Retina (tissue), 1 donor: ENCODE results near the gene NLGN3.
"Not testable (repeated sequence)": the region's sequence is repeated elsewhere in the genome, so short reads cannot be mapped to it uniquely, and the experiment has no call there.

Experiments used
- DNase-seq: peaks from one replicate; pipeline ENCODE4 v3.0.0-alpha.2; 2016

The NLGN3 gene

DNA sequence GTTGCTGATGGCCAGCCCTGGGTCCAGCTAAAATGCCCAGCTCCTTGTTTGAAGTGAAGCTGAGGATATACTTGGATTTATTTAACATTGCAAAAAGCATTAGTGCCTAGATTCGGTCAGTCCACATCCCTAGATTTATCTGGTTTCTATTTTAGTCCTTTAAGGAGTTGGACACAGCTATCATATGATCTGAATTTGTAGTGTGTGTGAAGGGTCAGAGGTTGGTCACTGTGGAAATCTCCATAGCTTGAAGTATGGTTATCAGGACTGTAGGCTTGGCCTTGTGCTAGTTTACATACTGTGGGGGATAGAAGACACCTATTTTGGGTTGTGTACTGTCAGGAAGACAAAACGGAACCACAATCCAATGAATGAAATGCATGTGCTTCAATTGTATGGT is 28.8 kb downstream of the NLGN3 start:
- DNase-seq = no peak

DNA sequence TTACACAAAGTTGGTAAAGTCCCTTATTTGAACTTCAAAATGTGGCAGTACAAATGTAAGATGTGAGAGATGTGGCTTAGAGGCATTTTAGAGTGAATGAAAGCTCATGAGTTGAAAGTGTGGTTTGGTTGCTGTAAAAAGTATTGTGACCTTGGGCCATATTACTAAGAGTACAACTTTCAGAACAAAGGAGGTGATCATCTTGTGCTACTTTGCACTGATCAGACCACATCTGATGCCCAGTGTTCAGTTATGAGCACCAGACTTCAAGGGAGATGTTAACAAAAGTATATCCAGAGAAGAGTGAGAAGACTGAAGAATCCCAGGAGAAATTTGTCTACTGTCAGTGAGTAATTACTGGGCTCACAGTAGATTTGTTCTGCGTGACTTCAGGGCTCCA is 30.2 kb downstream of the NLGN3 start:
- no peak for DNase-seq

DNA sequence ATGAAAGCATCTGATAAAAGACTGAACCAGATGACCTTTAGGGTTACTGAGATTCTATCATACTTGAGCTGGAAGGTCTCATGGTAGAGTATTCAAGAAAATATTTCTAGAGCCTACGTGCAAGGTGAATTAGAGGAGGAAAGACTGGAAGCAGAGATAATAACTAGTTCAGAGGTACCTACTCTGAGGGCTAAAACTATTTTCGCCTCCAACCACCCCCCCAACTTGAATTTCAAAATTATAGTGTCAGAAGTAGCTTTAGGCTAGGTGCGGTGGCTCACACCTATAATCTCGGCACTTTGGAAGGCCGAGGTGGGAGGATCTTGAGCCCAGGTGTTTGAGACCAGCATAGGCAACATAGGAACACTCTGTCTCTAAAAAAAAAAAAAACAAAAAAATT is 30.9 kb downstream of the NLGN3 start:
- no peak for DNase-seq

DNA sequence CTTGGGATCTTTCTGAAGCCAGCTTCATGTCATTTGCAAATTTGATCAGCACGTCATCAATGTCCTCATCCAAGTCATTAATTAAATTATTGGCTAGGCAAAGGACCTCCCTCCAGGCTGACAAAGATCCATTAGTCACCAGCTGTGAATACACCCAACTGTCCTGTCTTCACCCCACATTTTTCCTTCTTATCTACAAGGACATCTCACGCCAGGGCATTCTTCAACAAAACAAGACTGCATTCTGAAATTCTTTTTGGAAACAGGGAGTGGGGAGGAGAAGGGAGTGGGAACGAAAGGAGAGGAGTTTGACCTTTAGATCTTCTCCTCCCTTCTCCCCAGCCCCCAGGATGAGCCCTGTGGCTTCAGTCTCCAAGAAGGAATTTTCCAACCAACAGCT is 32.7 kb downstream of the NLGN3 start:
- no peak for DNase-seq

DNA sequence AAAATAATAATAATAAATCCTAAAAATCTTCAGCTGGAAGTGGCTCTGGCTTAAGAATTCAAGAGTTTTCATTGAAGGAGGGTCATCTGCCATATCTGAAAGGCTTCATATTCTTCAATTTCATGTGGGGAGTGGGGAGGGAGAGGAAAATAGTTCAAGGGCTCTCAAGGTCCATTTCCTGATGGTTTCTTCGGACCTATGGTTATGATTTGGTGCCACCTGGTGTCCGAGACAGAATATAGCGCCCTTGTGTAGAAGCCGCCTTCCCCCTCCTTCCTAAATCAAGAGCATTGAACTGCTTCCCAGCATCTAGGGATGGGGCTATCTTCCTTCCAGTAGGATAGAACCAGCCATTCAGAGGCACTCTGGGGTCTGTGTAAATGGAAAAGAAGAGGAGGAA is 34.3 kb downstream of the NLGN3 start:
- DNase-seq = peak; percentile 56

DNA sequence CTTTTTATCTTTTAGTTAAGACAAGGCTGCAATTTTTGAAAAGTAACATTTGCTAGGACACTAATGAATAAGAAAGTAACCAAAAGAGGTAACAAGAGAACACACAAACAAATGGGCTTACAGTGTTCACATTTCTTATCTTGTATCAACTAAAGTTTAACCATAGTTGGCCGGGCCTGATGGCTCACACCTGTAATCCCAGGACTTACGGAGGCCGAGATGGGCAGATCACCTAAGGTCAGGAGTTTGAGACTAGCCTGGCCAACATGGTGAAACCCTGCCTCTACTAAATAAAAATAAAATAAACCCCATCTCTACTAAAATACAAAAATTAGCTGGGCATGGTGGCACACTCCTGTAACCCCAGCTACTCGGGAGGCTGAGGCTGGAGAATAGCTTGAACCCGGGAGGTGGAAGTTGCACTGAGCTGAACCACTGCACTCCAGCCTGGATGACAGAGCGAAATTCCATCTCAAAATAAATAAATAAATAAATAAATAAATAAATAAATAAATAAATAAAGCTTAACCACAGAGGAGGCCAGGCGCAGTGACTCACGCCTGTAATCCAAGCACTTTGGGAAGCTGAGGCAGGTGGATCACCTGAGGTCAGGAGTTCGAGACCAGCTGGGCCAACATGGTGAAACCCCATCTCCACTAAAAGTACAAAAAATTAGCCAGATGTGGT is 36.1 kb downstream of the NLGN3 start:
- not testable (repeated sequence) for DNase-seq

DNA sequence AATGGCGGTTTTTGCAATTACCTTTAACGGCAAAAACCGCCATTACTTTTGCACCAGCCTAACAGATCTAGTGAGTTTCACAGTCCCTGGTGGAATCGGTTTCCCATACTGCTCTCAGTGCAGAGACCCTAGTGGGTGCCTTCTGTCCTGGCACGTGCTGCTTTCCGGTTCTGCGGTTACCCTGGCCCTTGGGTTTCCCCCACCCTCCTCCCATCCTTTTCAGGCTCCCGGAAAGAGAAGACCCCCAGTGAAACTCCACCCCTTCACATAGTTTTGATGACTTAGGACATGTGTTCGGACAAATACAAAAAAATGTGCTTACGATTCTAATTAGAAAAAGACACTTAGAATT is 36.9 kb downstream of the NLGN3 start:
- no peak for DNase-seq

DNA sequence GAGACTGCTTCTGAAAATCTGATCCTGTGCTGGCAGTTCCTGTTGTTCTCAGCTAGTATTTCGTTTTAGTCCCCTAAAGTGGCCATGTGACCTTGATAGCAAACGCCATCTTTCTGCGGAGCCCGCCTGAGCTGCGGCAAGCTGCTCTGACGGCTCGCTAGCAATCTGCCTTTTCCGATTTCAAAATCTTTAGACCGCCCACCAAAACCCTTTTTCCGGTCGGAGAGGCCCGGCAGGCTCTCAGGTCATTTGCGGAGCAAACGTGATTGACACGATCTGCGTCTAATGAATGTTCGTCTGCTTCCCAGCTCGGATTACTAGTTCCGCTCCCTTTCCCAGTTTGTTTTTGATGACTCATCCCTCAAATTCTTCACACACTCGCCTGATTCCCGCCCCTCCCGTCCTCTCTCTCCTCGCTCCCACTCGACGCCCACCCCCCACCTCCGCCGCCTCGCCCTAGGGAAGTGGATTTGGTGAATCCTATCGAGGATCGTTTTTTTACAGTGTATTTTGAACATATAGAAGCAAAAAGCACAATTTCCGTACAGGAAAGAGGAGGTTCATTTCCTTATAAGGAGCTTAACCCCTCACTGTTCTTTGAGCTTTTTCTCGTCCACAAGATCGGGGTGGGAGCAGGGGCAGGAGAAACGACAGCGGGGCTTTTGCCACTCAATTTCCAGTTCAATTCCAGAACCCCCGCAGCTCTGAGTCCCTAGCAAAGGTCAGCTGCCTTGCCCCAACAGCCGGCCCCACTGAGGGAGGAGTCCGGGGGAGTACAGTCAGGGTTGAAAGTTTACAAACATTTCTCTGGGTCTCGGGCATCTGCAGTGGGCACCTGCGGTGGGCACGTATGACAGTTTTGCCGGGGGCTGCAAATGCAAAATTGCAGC is 37.5 kb downstream of the NLGN3 start:
- DNase-seq = peak; percentile 85

DNA sequence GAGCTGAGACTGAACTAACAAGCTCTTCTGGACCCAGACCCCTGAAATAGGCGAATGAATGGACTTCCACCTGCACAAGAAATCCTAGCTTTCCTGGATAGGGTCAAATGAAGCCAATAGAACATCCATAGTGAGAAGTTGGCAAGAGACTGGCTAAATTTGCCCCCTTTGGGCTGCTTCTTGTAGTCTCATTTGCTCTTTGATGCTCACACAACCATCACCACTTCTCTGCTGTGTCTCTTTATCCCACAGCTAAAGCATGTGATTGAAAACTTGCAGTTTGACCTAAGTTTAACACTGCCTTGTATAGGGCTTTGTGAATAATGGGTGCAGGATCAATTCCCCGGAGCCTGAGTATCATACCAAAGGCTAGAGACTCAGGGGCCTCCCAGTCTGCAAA is 38.2 kb downstream of the NLGN3 start:
- no peak for DNase-seq

DNA sequence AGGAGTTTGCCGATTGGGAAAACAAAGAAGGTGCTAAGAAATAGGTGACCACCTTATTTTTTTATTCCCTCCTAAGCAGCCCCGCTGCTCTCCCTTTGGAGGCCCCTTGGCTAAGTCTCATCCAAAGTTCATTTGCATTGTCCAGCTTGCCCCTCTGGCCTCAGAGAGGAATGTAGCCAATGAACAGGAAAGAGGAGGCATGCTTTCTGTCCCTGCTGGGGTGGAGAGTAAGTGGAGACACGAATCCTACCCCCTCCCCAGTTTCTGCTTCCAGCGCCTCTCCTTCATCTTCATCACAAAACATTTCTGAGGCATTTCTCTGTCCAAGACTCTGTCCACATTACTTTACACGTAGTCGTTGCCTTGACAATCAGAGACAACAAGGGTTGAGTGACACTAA is 38.7 kb downstream of the NLGN3 start:
- peak; percentile 46 for DNase-seq

DNA sequence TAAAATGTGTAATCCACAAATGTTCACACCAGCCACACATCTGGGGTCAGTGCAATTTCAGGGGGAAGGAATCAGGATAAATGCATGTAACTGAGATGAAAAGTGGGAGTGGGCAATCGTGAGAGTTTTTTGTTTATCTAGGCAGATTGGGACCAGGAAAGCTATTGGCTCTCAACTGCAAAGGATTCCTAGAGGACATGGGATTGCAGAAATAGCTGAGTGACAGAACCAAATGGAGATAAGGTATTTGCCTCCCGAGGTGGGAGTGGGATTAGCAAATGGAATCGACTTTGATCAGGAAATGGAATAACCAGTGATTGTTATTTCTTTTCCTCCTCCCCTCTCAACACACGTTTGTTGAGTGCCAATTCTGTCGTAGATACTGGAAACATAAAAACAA is 39.5 kb downstream of the NLGN3 start:
- no peak for DNase-seq

DNA sequence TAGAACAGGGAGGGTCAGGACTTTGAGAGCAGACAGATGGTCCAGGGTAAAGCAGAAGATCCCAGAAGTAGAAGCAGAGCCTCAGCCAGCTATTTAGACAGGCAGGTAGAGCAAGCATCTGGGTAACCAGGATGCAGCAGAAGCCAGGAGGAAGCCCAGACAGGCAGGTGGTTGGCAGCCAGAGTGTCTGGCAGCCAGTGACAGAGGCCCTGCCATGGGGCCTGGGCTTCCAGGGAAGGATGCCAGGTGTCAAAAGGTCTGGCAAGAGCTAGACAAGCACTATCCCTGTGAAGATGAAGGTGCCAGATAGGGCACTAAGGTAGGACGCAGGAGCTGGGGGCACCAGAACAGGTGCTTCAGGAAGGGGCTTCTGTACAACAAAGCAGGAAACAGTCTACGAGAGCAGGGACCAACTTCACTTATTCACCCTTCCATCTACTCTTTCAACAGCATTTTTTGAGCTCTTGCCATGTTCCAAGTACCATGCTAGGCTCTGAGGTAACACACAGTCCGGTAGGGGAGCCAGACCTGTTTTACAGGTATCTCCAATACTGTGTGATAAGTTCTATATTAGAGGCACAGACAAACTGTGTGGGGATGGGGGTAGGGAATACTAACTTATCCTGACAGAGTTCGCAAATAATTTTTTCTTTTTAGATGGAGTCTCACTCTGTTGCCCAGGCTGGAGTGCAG is 40.3 kb downstream of the NLGN3 start:
- no peak for DNase-seq

DNA sequence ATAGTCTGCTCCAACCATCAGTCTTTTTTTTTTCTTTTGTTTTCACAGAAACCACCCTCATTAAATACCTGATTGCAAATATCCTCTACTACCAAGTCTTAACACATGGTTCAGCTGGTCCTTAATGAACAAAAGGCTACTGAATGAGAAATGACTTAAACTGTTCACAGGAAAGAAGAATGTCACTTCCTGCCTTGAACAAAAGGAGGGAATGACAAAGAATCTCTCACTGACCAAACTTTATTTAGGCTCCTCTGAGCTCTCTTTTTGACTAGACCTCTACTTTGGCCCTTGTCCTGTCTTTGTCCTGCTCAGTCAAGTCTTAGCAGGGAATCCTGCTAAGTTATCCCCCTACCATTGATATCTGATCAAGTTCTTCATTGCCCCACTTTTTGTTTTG is 46.6 kb downstream of the NLGN3 start:
- no peak for DNase-seq

DNA sequence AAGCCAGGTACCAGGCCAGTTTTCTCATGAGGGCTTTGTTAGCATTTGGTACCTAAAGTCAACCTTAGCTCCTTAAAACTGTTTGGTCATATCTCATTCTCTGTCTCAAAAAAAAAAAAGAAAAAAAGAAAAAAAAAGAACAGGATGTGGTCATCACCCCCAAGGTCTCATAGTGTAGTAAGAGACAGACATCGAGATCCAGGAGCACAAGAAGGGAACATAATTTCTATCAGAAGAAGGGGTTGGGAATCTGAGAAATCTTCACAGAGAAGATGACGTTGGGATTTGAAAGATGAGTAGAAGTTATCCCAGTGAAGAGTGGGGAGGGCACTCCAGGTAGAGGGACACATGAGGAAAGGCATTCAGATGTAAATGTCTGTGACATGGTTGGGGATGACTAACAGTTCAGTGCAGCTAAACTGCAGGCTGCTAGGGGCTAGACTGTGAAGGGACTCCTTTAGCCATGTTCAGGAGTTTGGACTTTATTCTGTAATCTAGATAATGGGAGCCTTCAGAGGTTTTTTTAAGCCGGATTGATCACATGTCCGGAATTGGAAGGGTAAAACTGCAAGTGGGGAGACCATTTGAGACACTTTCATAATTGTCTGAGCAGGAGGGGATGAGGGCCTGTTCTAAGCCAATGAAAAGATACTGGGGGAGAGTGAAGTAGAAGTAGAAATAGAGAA is 51.5 kb downstream of the NLGN3 start:
- DNase-seq = no peak

DNA sequence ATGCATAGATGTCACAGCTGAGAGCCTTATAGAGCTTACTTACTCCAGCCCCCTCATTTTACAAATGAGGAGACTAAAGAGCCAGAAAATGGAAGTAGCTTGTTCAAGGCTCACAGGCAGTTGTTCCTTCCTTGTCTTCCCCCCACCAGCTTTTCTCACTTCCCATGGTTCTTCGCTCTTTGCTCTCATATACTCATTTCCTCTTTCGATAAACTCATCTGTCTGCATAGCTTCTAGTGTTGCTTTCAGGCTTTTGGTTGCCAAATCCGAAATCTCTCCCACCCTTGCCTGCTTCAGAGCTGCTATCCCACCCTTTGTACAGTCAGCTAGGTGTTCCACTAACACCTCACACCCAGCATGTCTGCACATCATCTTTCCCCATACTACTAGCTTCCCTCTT is 53.4 kb downstream of the NLGN3 start:
- no peak for DNase-seq

DNA sequence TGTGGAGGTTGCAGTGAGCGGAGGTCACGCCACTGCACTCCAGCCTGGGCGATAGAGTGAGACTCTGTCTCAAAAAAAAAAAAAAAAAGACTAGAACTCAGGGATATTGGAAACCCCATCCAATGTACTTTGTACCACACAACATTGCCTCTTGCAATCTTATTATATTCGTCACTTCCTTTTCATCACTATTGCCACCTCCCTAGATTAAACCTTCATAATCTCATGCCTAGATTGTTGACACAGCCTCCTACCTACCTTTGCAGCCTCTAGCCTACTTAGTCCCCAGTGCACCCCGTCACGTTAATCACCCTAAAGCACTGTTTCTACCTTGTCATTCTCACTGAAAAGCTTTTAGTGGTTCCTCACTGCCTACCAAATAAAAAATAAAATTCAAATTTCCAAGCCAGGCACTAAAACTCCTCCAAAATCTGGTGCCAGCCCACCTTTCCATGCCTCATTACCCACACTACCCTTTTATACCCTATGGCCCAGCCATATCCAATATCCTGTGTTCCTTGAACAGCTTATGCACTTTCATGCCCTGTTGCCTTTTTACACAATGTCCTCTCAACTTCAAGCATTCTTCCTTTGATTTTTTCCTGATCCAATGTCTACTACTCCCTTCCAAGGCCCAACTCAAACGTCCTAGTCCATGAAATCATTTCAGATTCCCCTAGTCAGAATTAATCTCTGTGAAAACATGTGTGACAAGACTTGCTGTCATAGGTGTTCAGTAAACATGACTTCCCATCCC is 54.8 kb downstream of the NLGN3 start:
- no peak for DNase-seq

DNA sequence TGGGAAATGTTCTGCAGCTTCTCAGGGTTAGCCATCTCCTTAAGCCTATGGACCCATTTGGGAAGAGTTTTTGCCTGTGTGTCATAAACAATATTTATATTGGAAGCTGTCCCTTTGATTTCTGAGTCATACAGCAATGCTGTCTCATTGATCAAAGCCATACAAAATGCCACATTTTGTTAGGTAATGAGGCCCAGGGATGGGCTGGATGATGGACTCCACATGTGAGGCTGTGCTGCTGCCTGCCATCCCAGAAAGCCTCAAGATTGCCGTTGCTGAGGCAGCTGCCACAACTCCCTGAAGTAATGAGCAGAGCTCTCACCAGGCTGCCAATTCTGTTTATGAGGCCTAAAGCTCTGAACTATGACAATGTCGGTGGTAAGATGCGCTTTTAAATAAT is 66.2 kb downstream of the NLGN3 start:
- peak; percentile 7 for DNase-seq

DNA sequence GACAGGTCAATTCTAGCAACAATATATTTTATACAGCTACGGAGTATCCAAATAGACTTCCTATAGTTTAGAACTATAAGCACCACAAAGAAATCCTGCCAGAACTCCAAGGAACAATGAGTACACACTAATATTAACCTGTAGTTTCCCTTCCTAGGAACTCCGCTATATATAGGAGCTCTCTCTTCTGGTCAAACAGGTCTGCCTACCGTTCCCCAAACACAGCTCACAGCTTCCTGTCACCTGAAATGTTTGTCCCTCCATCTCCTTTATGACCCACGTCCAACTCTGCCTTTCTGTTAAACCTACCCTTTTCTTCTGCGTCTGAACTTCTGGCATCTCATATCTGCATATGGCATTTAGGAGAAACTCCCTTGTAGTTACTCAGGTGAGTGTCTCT is 67.9 kb downstream of the NLGN3 start:
- DNase-seq = no peak

DNA sequence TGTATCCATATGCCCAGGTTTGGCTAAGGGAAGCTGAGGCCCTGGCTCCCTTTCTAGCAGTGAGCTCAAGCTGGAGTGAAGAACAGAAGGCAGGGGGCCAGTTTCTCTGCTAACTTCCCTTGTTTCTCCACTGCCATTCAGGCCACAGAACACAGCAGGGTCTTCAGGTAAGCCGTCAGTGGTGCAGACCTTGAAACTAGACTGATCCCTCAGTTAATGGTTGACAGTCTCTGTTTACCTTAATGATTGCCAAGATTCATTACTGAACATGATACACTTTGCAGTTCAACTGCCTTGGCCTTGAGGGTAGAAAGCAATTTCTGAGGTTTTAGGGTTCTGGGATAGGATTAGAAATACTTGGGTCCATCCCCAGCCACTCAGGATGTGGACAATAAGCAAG is 69.5 kb downstream of the NLGN3 start:
- DNase-seq = no peak

DNA sequence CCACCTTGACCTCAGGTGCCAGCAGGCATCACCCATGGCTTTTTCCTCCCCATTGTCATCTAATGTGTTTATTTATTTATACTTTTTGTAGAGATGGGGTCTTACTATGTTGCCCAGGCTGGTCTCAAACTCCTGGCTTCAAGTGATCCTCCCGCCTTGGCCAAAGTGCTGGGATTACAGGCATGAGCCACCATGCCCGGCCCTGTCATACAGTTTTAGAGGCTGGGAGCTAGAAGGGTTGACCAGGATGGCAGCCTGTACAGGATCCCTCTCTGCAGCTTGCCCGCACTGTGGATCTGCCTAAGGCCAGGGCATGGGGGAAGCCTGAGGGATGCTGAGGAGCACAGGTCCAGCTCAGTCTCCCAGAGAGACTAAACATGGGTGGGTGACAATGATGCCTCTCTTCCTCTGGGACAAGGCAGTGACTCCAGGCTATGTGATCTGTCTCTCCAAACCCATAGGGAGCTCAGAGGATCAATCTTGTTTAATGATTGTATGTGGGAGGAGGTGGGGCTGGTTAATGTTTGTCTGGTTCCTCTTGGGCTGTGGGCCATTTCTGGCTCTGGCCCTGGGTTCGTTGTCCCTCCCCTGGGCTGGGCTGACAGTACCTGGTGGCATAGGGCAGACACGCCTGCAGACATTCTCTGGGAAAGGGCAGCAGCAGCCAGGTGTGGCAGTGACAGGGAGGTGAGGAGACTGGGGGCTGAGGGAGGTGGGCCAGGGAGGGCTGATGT is 70.1 kb downstream of the NLGN3 start:
- DNase-seq = no peak

DNA sequence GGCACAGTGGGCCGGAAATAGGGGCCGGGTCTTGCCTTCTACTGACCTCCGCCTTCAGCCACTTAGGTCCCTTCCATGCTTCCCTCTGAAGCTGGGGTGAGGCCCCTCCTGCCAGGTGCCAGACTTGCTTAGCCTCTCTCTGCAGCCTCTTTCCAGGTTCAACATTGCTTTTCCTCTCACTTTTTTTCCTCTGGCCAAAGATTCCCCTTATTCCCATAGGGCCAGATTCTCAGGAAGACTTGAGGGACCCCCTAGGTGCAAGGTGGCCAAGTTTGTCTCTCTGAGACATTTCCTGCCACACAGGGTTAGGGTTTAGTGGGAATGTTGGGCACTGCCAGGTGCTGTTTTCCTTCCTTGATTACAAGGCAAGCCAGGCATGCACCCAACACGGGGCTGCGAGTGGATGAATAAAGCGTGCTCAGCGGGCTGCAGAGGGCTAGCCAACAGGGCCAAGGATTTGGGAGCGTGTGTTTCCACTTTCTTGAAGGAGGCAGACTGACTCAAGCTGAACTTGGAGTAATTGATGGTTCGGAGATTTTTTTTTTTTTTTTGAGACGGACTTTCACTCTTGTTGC is 70.8 kb downstream of the NLGN3 start:
- no peak for DNase-seq

DNA sequence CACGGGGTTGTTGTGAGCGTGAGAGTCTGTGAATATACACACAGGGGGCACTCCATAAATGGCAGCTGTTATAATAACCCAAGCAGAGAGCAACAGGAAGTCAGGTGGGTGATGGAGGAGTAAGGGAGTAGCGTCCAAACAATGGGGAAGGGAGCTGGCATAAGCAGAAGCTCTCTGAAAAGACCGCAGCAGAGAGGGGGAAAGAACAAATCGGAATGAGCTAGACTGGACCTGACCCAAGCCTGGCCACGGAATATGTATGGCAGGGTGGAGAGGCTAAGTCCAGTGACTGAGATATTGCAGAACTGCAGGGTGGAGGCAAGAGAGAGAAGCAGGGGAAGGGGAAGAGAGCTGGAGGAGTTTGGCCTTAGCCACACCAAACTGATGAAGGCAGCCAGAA is 71.8 kb downstream of the NLGN3 start:
- no peak for DNase-seq
